ENCODE data around the gene SELENON.

- TF ChIP-seq CTCF (IDR thresholded peaks at IDR 0.05) (no peak), POLR2A (IDR thresholded peaks at IDR 0.05) (no peak)
Measured at GRCh38 chr1:25854554-25854953, 54.6 kb downstream of the SELENON start.
